HEK293 (cell line): ENCODE measurements around the gene TPR.

Experiments used
- CTCF ChIA-PET: fragments of 350-600 bp; formaldehyde crosslinking; extraction: SDS; loops from one replicate; lab custom pipeline; 2021; ENCODE audit warnings: antibody characterized with exemption; lab: Yijun Ruan, JAX
- POLR2A ChIA-PET: fragments of 300-600 bp; formaldehyde crosslinking; extraction: SDS; loops from one replicate; lab custom pipeline; 2020; ENCODE audit warnings: antibody characterized with exemption, inconsistent platforms; lab: Yijun Ruan, JAX
- H3K27ac ChIP-seq: fragments of 200-500 bp; sonication (Bioruptor generic); 2 replicates; pipeline ENCODE4 v1.5.1; 2014; ENCODE audit warnings: low read depth, low read length, control low read depth, inconsistent platforms; ENCODE audit errors: extremely low read depth
- H3K36me3 ChIP-seq, 2 experiments: fragments of 200-500 bp in 1 of 2; sonication (Bioruptor generic) in 1 of 2; 1 replicate in 1 of 2; 2 replicates in 1 of 2; pipeline ENCODE4 v1.5.1; 2014 to 2017; ENCODE audit warnings: inconsistent platforms in 2 of 2, low read length in 2 of 2; ENCODE audit not compliant: control insufficient read depth in 2 of 2, insufficient read depth in 1 of 2
- H3K4me1 ChIP-seq: fragments of 200-500 bp; sonication (Bioruptor generic); 2 replicates; pipeline ENCODE4 v1.5.1; 2014; ENCODE audit warnings: mild to moderate bottlenecking, low read length, inconsistent platforms; ENCODE audit not compliant: control insufficient read depth, insufficient read depth
- H3K4me3 ChIP-seq: 2 replicates; pipeline ENCODE4 v1.5.1; 2011; ENCODE audit warnings: low read depth, mild to moderate bottlenecking, control low read depth, low read length, moderate library complexity
- H3K9me3 ChIP-seq: fragments of 200-500 bp; sonication (Bioruptor generic); 2 replicates; pipeline ENCODE4 v1.5.1; 2014; ENCODE audit warnings: low read depth, low read length, inconsistent platforms; ENCODE audit not compliant: control insufficient read depth, insufficient read depth
- KLF10 ChIP-seq: fragments of 450-650 bp; IDR thresholded peaks from 2 replicates; pipeline ENCODE4 v1.5.1; 2018; ENCODE audit warnings: missing biosample characterization, mild to moderate bottlenecking, missing genetic modification characterization
- MYNN ChIP-seq: fragments of 450-650 bp; formaldehyde crosslinking; IDR thresholded peaks from 2 replicates; pipeline ENCODE4 v1.5.1; 2016; ENCODE audit warnings: missing biosample characterization, missing genetic modification characterization, borderline replicate concordance
- SALL2 ChIP-seq: fragments of 450-650 bp; formaldehyde crosslinking; IDR thresholded peaks from 2 replicates; pipeline ENCODE4 v1.5.0; 2017; ENCODE audit warnings: missing biosample characterization, mild to moderate bottlenecking, missing genetic modification characterization, borderline replicate concordance
- YY1 ChIP-seq: fragments of 450-650 bp; formaldehyde crosslinking; IDR thresholded peaks from 2 replicates; pipeline ENCODE4 v1.5.1; 2018; ENCODE audit warnings: missing biosample characterization, missing genetic modification characterization
- ZBTB20 ChIP-seq: fragments of 450-650 bp; formaldehyde crosslinking; IDR thresholded peaks from 2 replicates; pipeline ENCODE4 v1.5.1; 2016; ENCODE audit warnings: missing biosample characterization, missing genetic modification characterization
- ZNF10 ChIP-seq: fragments of 450-650 bp; formaldehyde crosslinking; IDR thresholded peaks from 2 replicates; pipeline ENCODE4 v1.5.1; 2017; ENCODE audit warnings: missing biosample characterization, missing genetic modification characterization
- ZNF223 ChIP-seq: fragments of 450-650 bp; formaldehyde crosslinking; IDR thresholded peaks from 2 replicates; pipeline ENCODE4 v1.5.1; 2016; ENCODE audit warnings: missing biosample characterization, missing genetic modification characterization
- ZNF24 ChIP-seq: fragments of 450-650 bp; formaldehyde crosslinking; IDR thresholded peaks from 2 replicates; pipeline ENCODE4 v1.5.1; 2016; ENCODE audit warnings: missing biosample characterization, missing genetic modification characterization
- ZNF324 ChIP-seq: fragments of 450-650 bp; formaldehyde crosslinking; IDR thresholded peaks from 2 replicates; pipeline ENCODE4 v1.5.1; 2016; ENCODE audit warnings: missing biosample characterization, missing genetic modification characterization
- ZNF433 ChIP-seq: fragments of 450-650 bp; formaldehyde crosslinking; IDR thresholded peaks from 2 replicates; pipeline ENCODE4 v1.5.1; 2016; ENCODE audit warnings: missing biosample characterization, missing genetic modification characterization, low read depth
- ZNF473 ChIP-seq: fragments of 450-650 bp; formaldehyde crosslinking; IDR thresholded peaks from 2 replicates; pipeline ENCODE4 v1.5.1; 2017; ENCODE audit warnings: missing biosample characterization, missing genetic modification characterization
- ZNF548 ChIP-seq: fragments of 450-650 bp; formaldehyde crosslinking; IDR thresholded peaks from 2 replicates; pipeline ENCODE4 v1.5.1; 2016; ENCODE audit warnings: missing biosample characterization, missing genetic modification characterization
- ZNF549 ChIP-seq: fragments of 450-650 bp; IDR thresholded peaks from 2 replicates; pipeline ENCODE4 v1.5.1; 2018; ENCODE audit warnings: missing biosample characterization, missing genetic modification characterization, mild to moderate bottlenecking, inconsistent platforms, moderate library complexity
- ZNF561 ChIP-seq: fragments of 450-650 bp; IDR thresholded peaks from 2 replicates; pipeline ENCODE4 v1.5.1; 2018; ENCODE audit warnings: missing biosample characterization, missing genetic modification characterization, borderline replicate concordance
- ZNF658 ChIP-seq: fragments of 450-650 bp; formaldehyde crosslinking; IDR thresholded peaks from 2 replicates; pipeline ENCODE4; 2016; ENCODE audit warnings: missing biosample characterization, missing genetic modification characterization
- ZNF785 ChIP-seq: fragments of 450-650 bp; formaldehyde crosslinking; IDR thresholded peaks from 2 replicates; pipeline ENCODE4 v1.5.1; 2016; ENCODE audit warnings: missing biosample characterization, missing genetic modification characterization
- ZNF830 ChIP-seq: fragments of 450-650 bp; IDR thresholded peaks from 2 replicates; pipeline ENCODE4 v1.5.0; 2018; ENCODE audit warnings: missing biosample characterization, missing genetic modification characterization, low read depth, mild to moderate bottlenecking, moderate library complexity
- TF ChIP-seq, protein P1 (sequence below): fragments of 450-650 bp; formaldehyde crosslinking; IDR thresholded peaks from 2 replicates; pipeline ENCODE4 v1.5.1; 2017; ENCODE audit warnings: missing biosample characterization, missing genetic modification characterization
- TF ChIP-seq, protein P2 (sequence below): fragments of 450-650 bp; formaldehyde crosslinking; IDR thresholded peaks from 2 replicates; pipeline ENCODE4 v1.5.1; 2016; ENCODE audit warnings: missing biosample characterization, missing genetic modification characterization
- TF ChIP-seq, protein P3 (sequence below): fragments of 450-650 bp; formaldehyde crosslinking; IDR thresholded peaks from 2 replicates; pipeline ENCODE4 v1.5.1; 2017; ENCODE audit warnings: missing biosample characterization, missing genetic modification characterization
- TF ChIP-seq, protein P4 (sequence below): fragments of 450-650 bp; formaldehyde crosslinking; conservative IDR thresholded peaks from 2 replicates; pipeline ENCODE4 v1.5.1; 2016; ENCODE audit warnings: low read depth, missing biosample characterization, missing genetic modification characterization
- TF ChIP-seq, protein P5 (sequence below): fragments of 450-650 bp; formaldehyde crosslinking; IDR thresholded peaks from 2 replicates; pipeline ENCODE4 v1.5.1; 2016; ENCODE audit warnings: missing biosample characterization, missing genetic modification characterization

Gene TPR

DNA sequence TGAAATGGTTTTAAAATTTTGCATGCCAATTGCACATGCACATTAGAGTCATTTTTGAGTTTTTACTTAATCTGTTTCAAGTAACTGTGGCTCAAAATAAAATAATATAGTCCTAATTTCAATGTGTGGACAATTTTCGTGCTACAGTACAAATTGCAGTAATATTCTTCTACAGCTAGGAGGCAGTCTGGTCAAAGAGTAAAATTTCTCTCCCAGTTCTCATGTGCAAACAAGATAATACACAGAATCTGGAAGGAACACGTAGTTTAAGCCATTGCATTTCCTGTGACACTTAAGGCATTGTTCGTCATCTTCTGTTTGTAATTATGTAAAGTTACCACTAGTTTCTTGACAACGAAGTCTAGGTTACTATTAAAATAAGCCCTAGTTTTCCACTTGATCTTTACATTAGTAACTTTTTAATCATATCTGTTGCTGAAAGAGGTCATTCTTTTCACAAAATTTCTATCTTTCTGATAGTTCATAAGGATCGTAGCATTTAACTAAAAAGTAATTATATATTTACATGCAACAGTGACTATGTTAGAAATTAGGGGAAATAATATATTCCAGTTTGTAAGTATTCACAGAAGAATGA lies 29.5 kb upstream of the TPR start:
- no peak overlapping the region for H3K27ac ChIP-seq
- POLR2A ChIA-PET = interaction anchor here (1.2 kb wide), 1 partner anchor 29 kb away, joined by 6 read pairs; the partner anchor contains the start of genes ODR4 and TPR
- TF ChIP-seq SALL2 (no peak), ZNF785 (peak; percentile 92; the same call in 1 of the 2 replicates)
- no peaks in the 10 kb centered on the region for H3K4me1 ChIP-seq
- H3K36me3 ChIP-seq = peaks cover 42 to 43% of the 10 kb centered on the region in 2 experiments
- H3K9me3 ChIP-seq = no peaks in the 10 kb centered on the region
- CTCF ChIA-PET = interaction anchor here (0.6 to 1.3 kb wide), 18 partner anchors 9 to 579 kb away, joined by 3 to 8 read pairs (median 3); partner anchors contain the start of genes ODR4, PTGS2 and TPR
- H3K4me3 ChIP-seq = no peak overlapping the region

DNA sequence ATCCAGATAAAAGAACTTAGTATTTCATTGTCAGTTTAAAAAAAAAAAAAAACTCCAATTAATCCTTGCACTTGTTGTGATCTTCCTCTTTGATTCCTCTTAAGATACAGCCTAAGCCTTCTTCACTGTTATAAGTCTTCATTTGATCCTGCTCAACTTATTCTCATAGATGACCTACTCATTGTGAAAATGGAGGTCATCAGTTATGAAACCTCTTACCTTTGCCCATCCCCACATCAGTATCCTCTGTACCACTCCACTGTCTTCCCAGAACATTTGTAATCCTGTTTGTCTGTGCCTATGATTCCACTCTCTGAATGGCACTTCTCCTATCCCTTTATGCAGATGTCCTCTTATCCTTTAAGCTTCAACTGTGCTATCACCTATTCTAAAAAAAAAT lies 28.6 kb upstream of the TPR start:
- TF ChIP-seq, protein P1, sequence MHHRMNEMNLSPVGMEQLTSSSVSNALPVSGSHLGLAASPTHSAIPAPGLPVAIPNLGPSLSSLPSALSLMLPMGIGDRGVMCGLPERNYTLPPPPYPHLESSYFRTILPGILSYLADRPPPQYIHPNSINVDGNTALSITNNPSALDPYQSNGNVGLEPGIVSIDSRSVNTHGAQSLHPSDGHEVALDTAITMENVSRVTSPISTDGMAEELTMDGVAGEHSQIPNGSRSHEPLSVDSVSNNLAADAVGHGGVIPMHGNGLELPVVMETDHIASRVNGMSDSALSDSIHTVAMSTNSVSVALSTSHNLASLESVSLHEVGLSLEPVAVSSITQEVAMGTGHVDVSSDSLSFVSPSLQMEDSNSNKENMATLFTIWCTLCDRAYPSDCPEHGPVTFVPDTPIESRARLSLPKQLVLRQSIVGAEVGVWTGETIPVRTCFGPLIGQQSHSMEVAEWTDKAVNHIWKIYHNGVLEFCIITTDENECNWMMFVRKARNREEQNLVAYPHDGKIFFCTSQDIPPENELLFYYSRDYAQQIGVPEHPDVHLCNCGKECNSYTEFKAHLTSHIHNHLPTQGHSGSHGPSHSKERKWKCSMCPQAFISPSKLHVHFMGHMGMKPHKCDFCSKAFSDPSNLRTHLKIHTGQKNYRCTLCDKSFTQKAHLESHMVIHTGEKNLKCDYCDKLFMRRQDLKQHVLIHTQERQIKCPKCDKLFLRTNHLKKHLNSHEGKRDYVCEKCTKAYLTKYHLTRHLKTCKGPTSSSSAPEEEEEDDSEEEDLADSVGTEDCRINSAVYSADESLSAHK (tag by site-specific recombination) = no peak
- no peak for TF ChIP-seq ZNF549 (tag by site-specific recombination)
- TF ChIP-seq, protein P2, sequence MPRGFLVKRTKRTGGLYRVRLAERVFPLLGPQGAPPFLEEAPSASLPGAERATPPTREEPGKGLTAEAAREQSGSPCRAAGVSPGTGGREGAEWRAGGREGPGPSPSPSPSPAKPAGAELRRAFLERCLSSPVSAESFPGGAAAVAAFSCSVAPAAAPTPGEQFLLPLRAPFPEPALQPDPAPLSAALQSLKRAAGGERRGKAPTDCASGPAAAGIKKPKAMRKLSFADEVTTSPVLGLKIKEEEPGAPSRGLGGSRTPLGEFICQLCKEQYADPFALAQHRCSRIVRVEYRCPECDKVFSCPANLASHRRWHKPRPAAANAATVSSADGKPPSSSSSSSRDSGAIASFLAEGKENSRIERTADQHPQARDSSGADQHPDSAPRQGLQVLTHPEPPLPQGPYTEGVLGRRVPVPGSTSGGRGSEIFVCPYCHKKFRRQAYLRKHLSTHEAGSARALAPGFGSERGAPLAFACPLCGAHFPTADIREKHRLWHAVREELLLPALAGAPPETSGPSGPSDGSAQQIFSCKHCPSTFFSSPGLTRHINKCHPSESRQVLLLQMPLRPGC (tag by site-specific recombination) = no peak
- no peak for TF ChIP-seq ZNF658
- TF ChIP-seq ZNF561 = no peak
- no peak for TF ChIP-seq ZNF324
- TF ChIP-seq, protein P3, sequence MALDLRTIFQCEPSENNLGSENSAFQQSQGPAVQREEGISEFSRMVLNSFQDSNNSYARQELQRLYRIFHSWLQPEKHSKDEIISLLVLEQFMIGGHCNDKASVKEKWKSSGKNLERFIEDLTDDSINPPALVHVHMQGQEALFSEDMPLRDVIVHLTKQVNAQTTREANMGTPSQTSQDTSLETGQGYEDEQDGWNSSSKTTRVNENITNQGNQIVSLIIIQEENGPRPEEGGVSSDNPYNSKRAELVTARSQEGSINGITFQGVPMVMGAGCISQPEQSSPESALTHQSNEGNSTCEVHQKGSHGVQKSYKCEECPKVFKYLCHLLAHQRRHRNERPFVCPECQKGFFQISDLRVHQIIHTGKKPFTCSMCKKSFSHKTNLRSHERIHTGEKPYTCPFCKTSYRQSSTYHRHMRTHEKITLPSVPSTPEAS (tag by site-specific recombination) = no peak
- TF ChIP-seq ZNF10 (tag by site-specific recombination) = no peak
- TF ChIP-seq YY1 (tag by site-specific recombination) = no peak
- no peak for TF ChIP-seq ZNF24
- no peak for TF ChIP-seq ZNF223
- TF ChIP-seq ZNF433 = no peak
- TF ChIP-seq, protein P4, sequence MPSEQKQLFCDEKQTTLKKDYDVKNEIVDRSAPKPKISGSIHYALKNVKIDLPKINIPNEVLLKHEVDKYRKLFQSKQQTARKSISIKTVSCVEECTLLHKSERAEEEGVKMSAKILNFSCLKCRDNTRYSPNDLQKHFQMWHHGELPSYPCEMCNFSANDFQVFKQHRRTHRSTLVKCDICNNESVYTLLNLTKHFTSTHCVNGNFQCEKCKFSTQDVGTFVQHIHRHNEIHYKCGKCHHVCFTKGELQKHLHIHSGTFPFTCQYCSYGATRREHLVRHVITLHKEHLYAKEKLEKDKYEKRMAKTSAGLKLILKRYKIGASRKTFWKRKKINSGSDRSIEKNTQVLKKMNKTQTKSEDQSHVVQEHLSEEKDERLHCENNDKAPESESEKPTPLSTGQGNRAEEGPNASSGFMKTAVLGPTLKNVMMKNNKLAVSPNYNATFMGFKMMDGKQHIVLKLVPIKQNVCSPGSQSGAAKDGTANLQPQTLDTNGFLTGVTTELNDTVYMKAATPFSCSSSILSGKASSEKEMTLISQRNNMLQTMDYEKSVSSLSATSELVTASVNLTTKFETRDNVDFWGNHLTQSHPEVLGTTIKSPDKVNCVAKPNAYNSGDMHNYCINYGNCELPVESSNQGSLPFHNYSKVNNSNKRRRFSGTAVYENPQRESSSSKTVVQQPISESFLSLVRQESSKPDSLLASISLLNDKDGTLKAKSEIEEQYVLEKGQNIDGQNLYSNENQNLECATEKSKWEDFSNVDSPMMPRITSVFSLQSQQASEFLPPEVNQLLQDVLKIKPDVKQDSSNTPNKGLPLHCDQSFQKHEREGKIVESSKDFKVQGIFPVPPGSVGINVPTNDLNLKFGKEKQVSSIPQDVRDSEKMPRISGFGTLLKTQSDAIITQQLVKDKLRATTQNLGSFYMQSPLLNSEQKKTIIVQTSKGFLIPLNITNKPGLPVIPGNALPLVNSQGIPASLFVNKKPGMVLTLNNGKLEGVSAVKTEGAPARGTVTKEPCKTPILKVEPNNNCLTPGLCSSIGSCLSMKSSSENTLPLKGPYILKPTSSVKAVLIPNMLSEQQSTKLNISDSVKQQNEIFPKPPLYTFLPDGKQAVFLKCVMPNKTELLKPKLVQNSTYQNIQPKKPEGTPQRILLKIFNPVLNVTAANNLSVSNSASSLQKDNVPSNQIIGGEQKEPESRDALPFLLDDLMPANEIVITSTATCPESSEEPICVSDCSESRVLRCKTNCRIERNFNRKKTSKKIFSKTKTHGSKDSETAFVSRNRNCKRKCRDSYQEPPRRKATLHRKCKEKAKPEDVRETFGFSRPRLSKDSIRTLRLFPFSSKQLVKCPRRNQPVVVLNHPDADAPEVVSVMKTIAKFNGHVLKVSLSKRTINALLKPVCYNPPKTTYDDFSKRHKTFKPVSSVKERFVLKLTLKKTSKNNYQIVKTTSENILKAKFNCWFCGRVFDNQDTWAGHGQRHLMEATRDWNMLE (tag by site-specific recombination) = no peak
- TF ChIP-seq ZBTB20 (tag by site-specific recombination) = no peak
- no peak for TF ChIP-seq MYNN (tag by site-specific recombination)
- TF ChIP-seq, protein P5, sequence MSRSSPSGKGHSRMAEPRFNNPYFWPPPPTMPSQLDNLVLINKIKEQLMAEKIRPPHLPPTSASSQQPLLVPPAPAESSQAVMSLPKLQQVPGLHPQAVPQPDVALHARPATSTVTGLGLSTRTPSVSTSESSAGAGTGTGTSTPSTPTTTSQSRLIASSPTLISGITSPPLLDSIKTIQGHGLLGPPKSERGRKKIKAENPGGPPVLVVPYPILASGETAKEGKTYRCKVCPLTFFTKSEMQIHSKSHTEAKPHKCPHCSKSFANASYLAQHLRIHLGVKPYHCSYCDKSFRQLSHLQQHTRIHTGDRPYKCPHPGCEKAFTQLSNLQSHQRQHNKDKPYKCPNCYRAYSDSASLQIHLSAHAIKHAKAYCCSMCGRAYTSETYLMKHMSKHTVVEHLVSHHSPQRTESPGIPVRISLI (tag by site-specific recombination) = no peak
- TF ChIP-seq ZNF830 = no peak
- no peak for TF ChIP-seq KLF10 (tag by site-specific recombination)
- TF ChIP-seq ZNF548 (tag by site-specific recombination) = no peak
- no peak for TF ChIP-seq ZNF473 (tag by site-specific recombination)
- no peak overlapping the region for H3K27ac ChIP-seq
- H3K9me3 ChIP-seq = no peaks in the 10 kb centered on the region
- no peaks in the 10 kb centered on the region for H3K4me1 ChIP-seq
- H3K4me3 ChIP-seq = no peak overlapping the region
- peaks cover 43% of the 10 kb centered on the region in 2 experiments for H3K36me3 ChIP-seq
- ChIA-PET CTCF (interaction anchor here (0.7 to 1.3 kb wide), 16 partner anchors 9 to 580 kb away, joined by 3 to 8 read pairs (median 3); partner anchors contain the start of genes ODR4, PTGS2 and TPR), POLR2A (interaction anchor here (1.2 kb wide), 1 partner anchor 28 kb away, joined by 6 read pairs; the partner anchor contains the start of genes ODR4 and TPR)
